Endothelial cell of umbilical vein (primary cell): ENCODE data around the gene AIG1. TPM values are rescaled to one million over a fixed set of nuclear protein-coding genes. Genes with fewer than 3 reads are reported as not detected.

Experiments used
- BruUV-seq: library from RNA; stranded (reverse); fragments of 400-500 nt; replicated peaks from 2 replicates; lab custom pipeline; 2021; lab: Mats Ljungman, UMichigan
- CTCF ChIA-PET: fragments of 300-600, 350-600 bp; sonication (Branson Sonifier 250); formaldehyde crosslinking; loops from one replicate; lab custom pipeline; 2021; ENCODE audit warnings: antibody characterized with exemption, inconsistent platforms; lab: Charles Lee
- POLR2A ChIA-PET: fragments of 300-600, 350-600 bp; sonication (Branson Sonifier 250); formaldehyde crosslinking; loops from one replicate; lab custom pipeline; 2021; ENCODE audit warnings: antibody characterized with exemption, inconsistent platforms; lab: Charles Lee
- DNase-seq: peaks from one replicate; pipeline ENCODE4 v3.0.0-alpha.2; 2011; ENCODE audit warnings: low read depth, low spot score
- FAIRE-seq: peaks from 2 replicates; lab custom pipeline; 2011; peaks lifted over from hg19 to GRCh38; lab: Jason Lieb, UNC
- H2AFZ ChIP-seq: 2 replicates; pipeline ENCODE4 v1.6.0; 2012; ENCODE audit warnings: low read depth, low read length, control low read depth, inconsistent platforms
- H3K27ac ChIP-seq: 2 replicates; pipeline ENCODE4 v1.5.1; 2011; ENCODE audit warnings: low read depth, mild to moderate bottlenecking, control low read depth, low read length, moderate library complexity; ENCODE audit not compliant: insufficient read depth
- H3K27me3 ChIP-seq, 2 experiments: 2 replicates each; pipeline versions ENCODE4 v1.6.0 to v1.6.1; 2011; ENCODE audit warnings: low read length in 2 of 2, mixed read lengths in 1 of 2; ENCODE audit not compliant: control insufficient read depth in 2 of 2, insufficient read depth in 2 of 2
- H3K36me3 ChIP-seq, 2 experiments: 2 replicates in 1 of 2; 3 replicates in 1 of 2; pipeline ENCODE4 v1.5.1; 2011; ENCODE audit warnings: low read length in 2 of 2, mild to moderate bottlenecking in 1 of 2, moderate library complexity in 1 of 2; ENCODE audit not compliant: control insufficient read depth in 2 of 2, insufficient read depth in 2 of 2; ENCODE audit errors: extremely low read depth in 1 of 2
- H3K4me1 ChIP-seq: 3 replicates; pipeline ENCODE4 v1.5.1; 2011; ENCODE audit warnings: mild to moderate bottlenecking, low read length; ENCODE audit not compliant: control insufficient read depth, insufficient read depth; ENCODE audit errors: extremely low read depth
- H3K4me2 ChIP-seq: 2 replicates; pipeline ENCODE4 v1.6.1; 2011; ENCODE audit warnings: low read length, control low read depth, mixed read lengths; ENCODE audit not compliant: insufficient read depth
- H3K4me3 ChIP-seq, 3 experiments: fragments of 200-600 bp in 1 of 3; sonication (generic), shearing (Covaris generic) in 1 of 3; replicated peaks in 1 of 3; 2 replicates each; pipeline ENCODE4 v1.5.1; 2011 to 2016; ENCODE audit warnings: control low read depth in 3 of 3, low read length in 3 of 3, mild to moderate bottlenecking in 2 of 3, inconsistent platforms in 1 of 3, low read depth in 1 of 3, moderate library complexity in 1 of 3; ENCODE audit not compliant: insufficient read depth in 1 of 3
- H3K79me2 ChIP-seq: 2 replicates; pipeline ENCODE4 v1.6.0; 2012; ENCODE audit warnings: low read length, inconsistent platforms; ENCODE audit not compliant: control insufficient read depth, insufficient read depth
- H3K9ac ChIP-seq: replicated peaks from 2 replicates; pipeline ENCODE3; 2011; ENCODE audit warnings: low read length, control low read depth; ENCODE audit not compliant: insufficient read depth; ENCODE audit errors: extremely low read depth
- H3K9me1 ChIP-seq: replicated peaks from 3 replicates; pipeline ENCODE4 v1.6.0; 2011; ENCODE audit warnings: mild to moderate bottlenecking, low read length; ENCODE audit not compliant: control insufficient read depth, insufficient read depth; ENCODE audit errors: extremely low read depth
- H3K9me3 ChIP-seq: replicated peaks from 2 replicates; pipeline ENCODE4 v1.5.1; 2012; ENCODE audit warnings: low read length, inconsistent platforms; ENCODE audit not compliant: control insufficient read depth, insufficient read depth
- H4K20me1 ChIP-seq: replicated peaks from 2 replicates; pipeline ENCODE3; 2011; ENCODE audit warnings: mild to moderate bottlenecking, low read length; ENCODE audit not compliant: control insufficient read depth, insufficient read depth; ENCODE audit errors: extremely low read depth
- CTCF ChIP-seq, 2 donors: IDR thresholded peaks; 1 replicate in 1 of 2; 2 replicates in 1 of 2; pipeline ENCODE4 v1.5.1; 2011; ENCODE audit warnings: low read length in 2 of 2, mild to moderate bottlenecking in 2 of 2, moderate library complexity in 2 of 2, control low read depth in 1 of 2, inconsistent platforms in 1 of 2, low read depth in 1 of 2; ENCODE audit not compliant: insufficient read depth in 1 of 2; ENCODE audit errors: extremely low read depth in 1 of 2
- JUN ChIP-seq: IDR thresholded peaks from 2 replicates; pipeline ENCODE4 v1.6.1; 2011; ENCODE audit warnings: borderline replicate concordance, low read depth; ENCODE audit not compliant: insufficient read length, insufficient read depth
- MAX ChIP-seq: IDR thresholded peaks from 2 replicates; pipeline ENCODE4 v1.6.1; 2011; ENCODE audit not compliant: insufficient read depth, insufficient read length
- POLR2A ChIP-seq: IDR thresholded peaks from 2 replicates; pipeline ENCODE4 v1.6.1; 2012; ENCODE audit warnings: low read depth, mild to moderate bottlenecking, control low read depth, low read length
- dilution Hi-C: fragments of 300-500 bp; cut with MboI; formaldehyde crosslinking; loops from one replicate; pipeline ENCODE4 v1.15.0; 2019; ENCODE audit warnings: low sequenced_read_pairs; ENCODE audit not compliant: extremely low pct_ligation_motif_present
- intact Hi-C: fragments of 100-400 bp; cut with micrococcal nuclease; formaldehyde crosslinking; loops from one replicate; pipeline ENCODE4 v1.10.0; 2022
- polyA plus RNA-seq, 4 experiments: library from polyadenylated mRNA; depleted of rRNA in 3 of 4; stranded (reverse) in 3 of 4; unstranded in 1 of 4; fragments of >200 nt; gene quantifications; 2 replicates each; pipeline versions ENCODE4 v1.2.1 to v1.2.3, GENCODE V29; 2011 to 2012; ENCODE audit warnings: missing spikeins in 1 of 4
- total RNA-seq: library from RNA; stranded (reverse); gene quantifications from 2 replicates; pipeline ENCODE4 v1.2.3, GENCODE V29; 2021

The AIG1 gene
- total and polyA plus RNA-seq, 2 donors (not counting 3 experiments of a cell fraction or from before 2014, with no cell fraction given) = 17.7 to 22.7 TPM

- POLR2A ChIA-PET = no interaction called here
Observed at GRCh38 chr6:143372199-143372882, 311.7 kb downstream of the AIG1 start.

More at GRCh38 chr6:143372199-143372882, 311.7 kb downstream of the AIG1 start:
- intact Hi-C loops = no loop called here
- FAIRE-seq (no peak), DNase-seq (no peak)
- dilution Hi-C loops = no loop called here
- Histone ChIP-seq H3K9ac (no peak overlapping the region), H3K79me2 (no peaks in the 10 kb centered on the region), H3K4me2 (no peak overlapping the region), H3K9me3 (no peaks in the 10 kb centered on the region), H3K27me3 (peaks cover 0 to 1% of the 10 kb centered on the region in 2 experiments), H3K4me3 (no peak overlapping the region), H3K4me1 (no peaks in the 10 kb centered on the region), H2AFZ (no peak overlapping the region), H3K27ac (no peak overlapping the region), H3K9me1 (no peaks in the 10 kb centered on the region), H3K36me3 (no peaks in the 10 kb centered on the region), H4K20me1 (no peaks in the 10 kb centered on the region)
- no TSS peak for BruUV-seq
- CTCF ChIA-PET = interaction anchor here (1.0 to 1.3 kb wide), 2 partner anchors 10 to 14 kb away, joined by 3 read pairs; no protein-coding TSS in a partner anchor
- TF ChIP-seq CTCF (IDR thresholded peaks at IDR 0.05; ENCODE audit: extremely low read depth in 1 of 2, insufficient read depth in 1 of 2, low read depth in 1 of 2, low read length in 2 of 2) (no peak), MAX (no peak), POLR2A (no peak), JUN (no peak)
